Ascending aorta (tissue), 2 donors: ENCODE measurements around the gene FAM110D. TPM values are rescaled to one million over a fixed set of nuclear protein-coding genes. Genes with fewer than 3 reads are reported as not detected.

Experiments
- DNase-seq, 2 donors: peaks; one replicate each; pipeline ENCODE4 v3.0.0-alpha.2; 2019; ENCODE audit warnings: low spot score in 2 of 2
- H3K27ac ChIP-seq, 2 donors: fragments of 200-600 bp; sonication (generic); one replicate each; pipeline ENCODE4 v1.5.1; 2016 to 2017; ENCODE audit warnings: mild to moderate bottlenecking in 1 of 2
- H3K27me3 ChIP-seq: fragments of 200-600 bp; sonication (generic); one replicate; pipeline ENCODE4 v1.5.1; 2017
- H3K36me3 ChIP-seq, 2 donors: fragments of 200-600 bp; sonication (generic); one replicate each; pipeline ENCODE4 v1.5.1; 2016
- H3K4me1 ChIP-seq, 2 donors: fragments of 200-600 bp; sonication (generic); one replicate each; pipeline ENCODE4 v1.5.1; 2016 to 2017; ENCODE audit warnings: mild to moderate bottlenecking in 1 of 2
- H3K4me3 ChIP-seq, 2 donors: fragments of 200-600 bp; sonication (generic); one replicate each; pipeline ENCODE4 v1.5.1; 2016 to 2017; ENCODE audit warnings: mild to moderate bottlenecking in 1 of 2
- H3K9me3 ChIP-seq, 2 donors: fragments of 200-600 bp; sonication (generic); one replicate each; pipeline ENCODE4 v1.5.1; 2016
- intact Hi-C: fragments of 100-400 bp; cut with DNase I; formaldehyde crosslinking; loops from one replicate; pipeline ENCODE4 v1.15.1; 2023
- total RNA-seq: library from RNA; depleted of rRNA; stranded (reverse); fragments of >200 nt; gene quantifications from one replicate; pipeline ENCODE4 v1.1.0, GENCODE V29; 2016
- TF ChIP-seq, protein P1 (sequence below), 3 experiments: fragments of 200-600 bp in 2 of 3; fragments of 450-650 bp in 1 of 3; sonication (generic) in 2 of 3; IDR thresholded peaks; one replicate each; pipeline ENCODE4 v1.5.1; 2016 to 2019; ENCODE audit warnings: antibody characterized with exemption in 3 of 3, mild to moderate bottlenecking in 1 of 3, moderate library complexity in 1 of 3

The FAM110D gene
- total RNA-seq, 1 donor from 2014 or later: 60.0 TPM

DNA sequence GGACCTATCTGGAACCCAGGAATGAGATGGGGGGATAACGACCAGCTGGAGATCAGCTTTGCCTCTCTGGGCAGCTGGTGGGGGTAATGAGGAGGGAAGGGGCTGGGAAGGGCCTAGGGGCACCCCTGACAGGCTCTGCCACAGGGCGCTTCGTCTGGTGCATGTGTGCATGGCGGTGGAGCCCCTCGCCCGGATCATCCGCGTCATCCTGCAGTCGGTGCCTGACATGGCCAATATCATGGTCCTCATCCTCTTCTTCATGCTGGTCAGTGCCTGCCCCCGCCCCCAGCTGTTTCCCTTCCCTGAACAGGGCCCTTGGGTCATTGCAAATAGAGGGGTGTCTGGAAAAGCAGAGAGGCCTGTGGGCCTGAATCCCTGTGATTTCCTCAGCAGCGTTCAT lies 38.9 kb downstream of the FAM110D start:
- Histone ChIP-seq H3K9me3 (no peaks in the 10 kb centered on the region), H3K27me3 (no peaks in the 10 kb centered on the region), H3K27ac (no peak overlapping the region), H3K36me3 (no peaks in the 10 kb centered on the region), H3K4me1 (no peaks in the 10 kb centered on the region), H3K4me3 (no peak overlapping the region)
- intact Hi-C loops: no loop called here
- TF ChIP-seq, protein P1, sequence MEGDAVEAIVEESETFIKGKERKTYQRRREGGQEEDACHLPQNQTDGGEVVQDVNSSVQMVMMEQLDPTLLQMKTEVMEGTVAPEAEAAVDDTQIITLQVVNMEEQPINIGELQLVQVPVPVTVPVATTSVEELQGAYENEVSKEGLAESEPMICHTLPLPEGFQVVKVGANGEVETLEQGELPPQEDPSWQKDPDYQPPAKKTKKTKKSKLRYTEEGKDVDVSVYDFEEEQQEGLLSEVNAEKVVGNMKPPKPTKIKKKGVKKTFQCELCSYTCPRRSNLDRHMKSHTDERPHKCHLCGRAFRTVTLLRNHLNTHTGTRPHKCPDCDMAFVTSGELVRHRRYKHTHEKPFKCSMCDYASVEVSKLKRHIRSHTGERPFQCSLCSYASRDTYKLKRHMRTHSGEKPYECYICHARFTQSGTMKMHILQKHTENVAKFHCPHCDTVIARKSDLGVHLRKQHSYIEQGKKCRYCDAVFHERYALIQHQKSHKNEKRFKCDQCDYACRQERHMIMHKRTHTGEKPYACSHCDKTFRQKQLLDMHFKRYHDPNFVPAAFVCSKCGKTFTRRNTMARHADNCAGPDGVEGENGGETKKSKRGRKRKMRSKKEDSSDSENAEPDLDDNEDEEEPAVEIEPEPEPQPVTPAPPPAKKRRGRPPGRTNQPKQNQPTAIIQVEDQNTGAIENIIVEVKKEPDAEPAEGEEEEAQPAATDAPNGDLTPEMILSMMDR (IDR thresholded peaks at IDR 0.05): no peak
- DNase-seq: no peak

DNA sequence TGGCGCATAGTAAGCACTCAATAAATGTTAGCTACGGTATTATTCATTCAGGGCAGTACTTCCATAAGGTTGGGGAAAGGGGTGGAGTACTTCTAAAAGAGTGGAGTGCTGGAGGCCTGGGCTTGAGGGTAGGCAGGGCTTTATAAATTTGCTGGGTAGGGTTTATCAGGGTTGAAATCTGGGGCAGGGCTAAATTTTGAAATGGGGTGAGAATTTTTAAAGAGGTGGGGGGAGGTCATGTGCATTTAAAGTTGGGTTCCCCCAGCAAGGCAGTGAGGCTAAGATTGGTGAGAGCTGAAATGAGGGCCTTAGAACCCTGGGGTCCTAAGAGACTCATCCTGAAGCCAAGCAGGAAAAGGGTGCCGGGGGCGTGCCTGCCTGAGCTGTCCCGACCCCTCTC lies 41.5 kb downstream of the FAM110D start:
- Histone ChIP-seq H3K4me1 (no peaks in the 10 kb centered on the region), H3K27ac (no peak overlapping the region), H3K36me3 (no peaks in the 10 kb centered on the region), H3K4me3 (no peak overlapping the region), H3K27me3 (no peaks in the 10 kb centered on the region), H3K9me3 (no peaks in the 10 kb centered on the region)
- DNase-seq: no peak
- TF ChIP-seq, protein P1 (IDR thresholded peaks at IDR 0.05): no peak
- intact Hi-C loops: no loop called here

DNA sequence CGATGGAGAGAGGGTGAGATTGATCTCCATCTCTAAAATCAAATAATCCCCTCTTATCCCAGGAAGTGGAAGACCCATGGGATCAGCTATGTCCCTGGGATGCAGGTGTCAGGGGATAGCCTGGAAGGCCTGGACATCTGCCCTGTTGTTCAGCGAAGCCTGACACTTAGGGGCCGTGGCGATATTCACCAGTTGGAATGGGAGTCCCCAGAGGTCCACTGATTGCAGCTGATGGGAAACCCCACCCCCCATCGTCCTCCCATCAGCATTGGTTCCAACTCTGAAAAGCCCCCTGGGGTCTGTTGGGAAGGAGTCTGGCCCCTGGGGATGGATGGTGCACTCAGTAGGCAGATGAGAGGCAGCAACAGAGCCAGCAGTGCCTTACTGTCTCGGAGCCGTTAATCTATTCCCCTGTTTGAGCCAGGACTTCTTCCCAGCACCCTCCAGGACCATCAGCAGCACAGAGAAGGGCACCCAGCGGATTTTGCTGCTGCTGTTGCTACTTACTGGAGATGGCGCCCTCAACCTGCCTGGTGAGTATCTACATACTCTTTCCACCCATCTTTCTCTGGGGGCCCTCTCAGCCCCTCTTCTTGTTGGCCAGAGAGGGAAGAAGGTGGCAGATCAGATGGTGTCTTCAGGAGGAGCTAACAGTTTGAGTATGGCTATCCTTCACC lies 44.9 kb downstream of the FAM110D start:
- Histone ChIP-seq H3K4me1 (no peaks in the 10 kb centered on the region), H3K4me3 (no peak overlapping the region), H3K36me3 (no peaks in the 10 kb centered on the region), H3K9me3 (no peaks in the 10 kb centered on the region), H3K27ac (no peak overlapping the region), H3K27me3 (no peaks in the 10 kb centered on the region)
- intact Hi-C loops: no loop called here
- TF ChIP-seq, protein P1 (IDR thresholded peaks at IDR 0.05): no peak
- DNase-seq: no peak

DNA sequence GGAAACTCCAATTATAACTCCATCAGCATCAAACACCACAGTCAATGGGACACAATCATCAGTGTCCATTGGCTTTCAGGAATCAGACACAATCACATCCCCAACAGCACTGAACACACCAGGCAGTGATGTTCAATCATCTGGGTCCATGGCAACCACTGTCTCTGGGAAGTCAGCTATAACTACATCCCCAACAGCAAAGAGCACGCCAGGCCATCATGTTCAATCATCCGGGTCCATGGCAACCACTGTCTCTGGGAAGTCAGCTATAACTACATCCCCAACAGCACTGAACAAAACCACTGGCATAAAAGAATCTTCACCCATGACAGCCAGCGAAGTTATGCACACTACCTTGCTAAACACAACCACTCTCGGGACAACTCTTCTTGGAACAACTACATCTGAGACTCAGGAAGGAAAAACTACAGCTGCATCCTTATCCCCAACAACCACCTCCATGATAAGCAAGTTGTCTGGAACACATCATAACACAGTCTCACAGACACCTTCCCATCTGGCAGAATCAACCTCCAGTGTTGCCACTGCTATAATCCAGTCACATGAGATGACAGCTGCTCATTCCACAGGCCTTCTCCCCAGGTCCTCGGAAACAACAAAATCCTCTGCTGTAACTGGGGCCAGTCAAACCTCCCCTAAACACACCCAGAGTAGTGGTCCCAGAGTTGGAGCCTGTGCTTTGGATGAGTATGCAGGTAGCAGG lies 51.4 kb downstream of the FAM110D start:
- Histone ChIP-seq H3K4me3 (no peak overlapping the region), H3K27me3 (no peaks in the 10 kb centered on the region), H3K4me1 (no peaks in the 10 kb centered on the region), H3K36me3 (no peaks in the 10 kb centered on the region), H3K9me3 (no peaks in the 10 kb centered on the region), H3K27ac (no peak overlapping the region)
- DNase-seq: no peak
- TF ChIP-seq, protein P1 (IDR thresholded peaks at IDR 0.05): no peak
- intact Hi-C loops: no loop called here

DNA sequence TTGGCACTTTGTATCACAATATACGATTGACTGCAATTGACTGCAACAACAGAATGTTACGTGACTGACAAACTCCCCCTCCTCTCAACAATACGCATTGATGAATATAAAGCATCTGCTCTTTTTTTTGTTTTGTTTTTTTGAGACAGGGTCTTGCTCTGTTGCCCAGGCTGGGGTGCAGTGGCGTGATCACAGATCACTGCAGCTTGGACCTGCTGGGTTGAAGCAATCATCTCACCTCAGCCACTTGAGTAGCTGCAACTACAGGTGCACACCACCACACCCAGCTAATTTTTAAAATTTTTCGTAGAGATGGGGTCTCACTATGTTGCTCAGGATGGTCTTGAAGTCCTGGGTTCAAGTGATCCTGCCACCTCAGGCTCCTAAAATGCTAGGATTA lies 53.8 kb downstream of the FAM110D start:
- no peak overlapping the region for H3K27ac ChIP-seq
- intact Hi-C loops: no loop called here
- H3K4me1 ChIP-seq: no peaks in the 10 kb centered on the region
- no peak overlapping the region for H3K4me3 ChIP-seq
- no peaks in the 10 kb centered on the region for H3K27me3 ChIP-seq
- no peaks in the 10 kb centered on the region for H3K36me3 ChIP-seq
- no peak for DNase-seq
- no peaks in the 10 kb centered on the region for H3K9me3 ChIP-seq
- TF ChIP-seq, protein P1 (IDR thresholded peaks at IDR 0.05): no peak
